Activated T-cell treated with anti-CD3 and anti-CD28 coated beads, Interleukin-2, amount 50 U/mL, for 48 hours (primary cell): ENCODE measurements around the gene LPP.
A peak's percentile ranks its signal among the peaks of the same experiment; 100 is the strongest.

Source experiments
- DNase-seq, 2 experiments: peaks; one replicate each; pipeline ENCODE4 v3.0.0-alpha.2; 2020

LPP gene

DNA sequence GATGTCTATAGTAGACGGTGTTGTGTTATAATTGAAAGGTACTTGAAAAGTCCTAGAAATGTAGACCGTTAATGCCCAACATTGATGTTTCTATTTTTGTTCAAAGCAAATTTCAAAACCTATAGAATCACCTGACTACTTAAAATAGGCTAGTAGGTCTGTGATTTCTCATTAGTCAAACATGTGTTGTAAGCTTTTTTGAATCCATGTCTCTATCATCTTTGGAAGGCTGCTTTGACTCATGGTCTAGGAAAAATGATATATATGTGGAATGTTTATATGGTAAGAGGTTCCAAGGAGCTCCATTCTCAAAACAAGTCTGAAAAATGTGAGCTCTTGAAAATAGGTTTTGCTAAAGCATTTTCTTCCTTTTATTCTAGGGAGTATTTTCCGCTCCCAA is 375.3 kb downstream of the LPP start:
- DNase-seq: no peak

DNA sequence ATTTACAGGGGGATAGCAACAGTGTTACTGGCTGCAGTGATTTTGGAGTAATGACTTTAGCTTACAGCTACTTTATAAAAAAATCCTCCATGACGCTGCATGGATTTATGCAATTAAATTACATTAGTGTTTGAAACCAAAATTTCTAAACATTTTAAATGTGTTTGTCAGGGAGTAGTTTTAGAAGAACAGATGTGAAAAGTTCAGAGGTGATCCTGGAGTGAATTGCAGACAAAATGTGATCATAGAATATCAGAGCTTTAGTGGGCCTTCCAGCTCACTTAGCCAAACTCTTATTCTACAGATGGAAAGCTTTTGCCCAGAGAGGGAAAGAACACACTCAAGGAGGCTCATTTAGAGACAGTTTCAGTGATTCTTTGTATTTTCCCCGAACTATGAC is 376.3 kb downstream of the LPP start:
- no peak for DNase-seq

DNA sequence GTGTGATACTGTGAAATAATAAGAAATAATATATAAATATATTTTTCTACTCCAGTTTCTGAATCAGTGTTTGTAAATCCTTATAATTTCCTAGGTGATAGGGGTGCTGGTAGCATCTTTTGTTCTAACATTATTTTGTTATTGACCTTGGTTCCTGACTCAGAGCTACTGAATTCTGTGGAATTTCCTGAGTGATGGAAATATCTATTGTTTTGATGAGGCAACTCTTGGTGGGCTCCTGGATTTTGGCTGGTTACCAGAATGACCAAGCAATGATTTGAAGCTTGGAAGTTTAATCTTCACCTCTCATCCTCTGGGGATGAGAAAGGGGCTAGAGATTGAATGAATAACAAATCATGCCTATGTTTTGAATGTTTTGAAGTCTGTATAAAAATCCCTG is 377.3 kb downstream of the LPP start:
- DNase-seq: no peak

DNA sequence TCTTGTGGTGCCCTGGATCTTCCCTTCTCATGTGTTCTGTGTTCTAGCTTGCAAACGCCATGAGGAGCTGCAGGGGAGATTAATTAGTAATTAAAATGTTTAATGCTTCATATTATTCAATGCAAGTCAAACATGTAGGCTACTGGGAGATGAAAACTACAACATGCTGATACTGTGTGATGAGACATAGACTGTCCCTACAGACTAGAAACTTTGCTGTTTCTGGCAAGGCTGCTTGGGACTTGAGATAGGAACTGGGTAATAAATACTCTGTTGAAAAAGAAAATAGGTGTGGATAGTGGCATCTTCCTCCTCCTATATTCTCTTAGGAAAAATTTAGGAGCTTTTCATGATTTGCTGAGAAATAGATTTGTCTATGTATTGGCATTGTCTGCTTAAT is 379.2 kb downstream of the LPP start:
- no peak for DNase-seq

DNA sequence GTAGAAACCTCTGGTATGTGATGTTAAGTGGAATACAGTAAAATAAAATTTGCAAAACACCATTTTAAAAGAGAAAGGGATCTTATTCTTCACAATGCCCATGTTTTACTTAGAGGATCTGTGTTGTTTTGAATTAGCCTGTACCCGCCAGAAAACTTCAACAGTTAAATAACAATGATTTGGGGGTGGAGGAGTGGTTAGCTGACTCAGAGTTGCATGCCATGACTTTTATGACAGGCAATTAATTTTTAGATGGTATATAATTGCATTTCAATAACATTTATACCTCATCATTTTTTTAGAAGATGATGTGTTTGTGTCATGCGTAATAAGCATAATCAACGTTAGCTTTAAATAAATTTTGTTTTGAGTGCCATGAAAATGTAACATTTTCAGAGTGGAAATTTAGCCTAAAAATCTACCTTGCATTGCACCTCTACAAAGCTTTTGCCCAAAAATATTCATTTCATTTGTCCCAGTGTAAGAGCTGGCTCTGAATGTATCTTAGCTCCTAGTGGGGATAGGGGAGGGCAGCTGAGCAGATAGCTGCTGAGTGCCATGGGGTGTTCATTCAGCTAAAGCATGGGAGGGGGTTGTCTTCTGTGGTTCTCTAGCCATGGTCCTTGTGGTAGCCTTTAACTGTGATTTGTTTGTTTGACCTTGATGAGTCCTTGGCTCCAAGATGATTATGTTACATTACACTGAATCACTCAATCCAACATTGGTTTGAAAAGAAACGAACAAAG is 379.8 kb downstream of the LPP start:
- no peak for DNase-seq

DNA sequence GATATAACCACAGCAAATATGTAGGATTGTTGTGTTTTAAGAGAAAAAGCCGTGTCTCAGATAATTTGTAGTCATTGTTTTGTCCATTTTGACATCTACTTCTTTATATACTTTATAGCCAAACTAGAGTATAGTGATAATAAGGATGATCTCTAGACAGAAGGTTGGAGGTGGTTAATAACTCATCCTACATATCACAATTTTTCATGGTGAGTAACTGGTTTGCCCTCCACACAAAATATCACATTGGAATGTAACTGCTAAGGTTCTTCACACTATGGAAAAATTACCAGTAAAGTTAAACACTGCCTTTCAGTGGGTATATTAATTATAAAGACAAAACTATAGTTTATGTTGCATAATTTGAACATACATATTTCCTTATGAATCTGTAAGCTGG is 380.7 kb downstream of the LPP start:
- DNase-seq: no peak

DNA sequence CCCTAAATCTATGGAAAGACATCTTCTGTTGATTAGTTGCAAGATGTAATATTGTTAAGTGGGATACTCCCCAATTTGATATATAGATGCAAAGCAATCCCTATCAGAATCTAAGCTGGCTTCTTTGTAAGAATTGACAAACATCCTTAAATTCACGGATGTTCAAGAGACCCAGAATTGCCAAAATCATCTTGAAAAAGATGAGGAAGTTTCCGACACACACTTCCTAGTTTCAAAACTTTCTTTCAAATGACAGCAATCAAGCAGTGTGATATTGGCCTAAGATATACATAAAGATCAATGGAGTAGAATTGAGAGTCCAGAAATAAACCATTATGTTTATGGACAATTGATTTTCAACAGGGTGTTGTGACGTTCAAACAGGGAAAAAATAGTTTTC is 383.6 kb downstream of the LPP start:
- no peak for DNase-seq

DNA sequence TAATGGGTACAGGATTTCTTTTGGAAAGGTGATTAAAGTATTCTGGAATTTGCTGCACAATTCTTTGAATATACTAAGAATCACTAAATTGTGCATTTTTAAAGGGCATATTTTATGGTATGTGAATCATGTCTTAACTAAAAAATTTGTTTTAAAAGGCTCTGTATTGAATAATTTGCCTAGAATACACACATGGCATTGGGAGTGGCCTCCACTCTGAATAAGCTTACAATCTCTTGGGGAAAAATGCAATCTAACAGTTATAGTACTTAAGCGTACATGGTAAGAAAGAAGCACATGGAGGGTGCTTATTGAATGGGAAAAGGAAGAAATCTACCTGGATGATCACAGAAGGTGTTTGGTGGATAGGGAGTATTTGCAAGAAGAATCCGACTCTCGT is 385.1 kb downstream of the LPP start:
- no peak for DNase-seq

DNA sequence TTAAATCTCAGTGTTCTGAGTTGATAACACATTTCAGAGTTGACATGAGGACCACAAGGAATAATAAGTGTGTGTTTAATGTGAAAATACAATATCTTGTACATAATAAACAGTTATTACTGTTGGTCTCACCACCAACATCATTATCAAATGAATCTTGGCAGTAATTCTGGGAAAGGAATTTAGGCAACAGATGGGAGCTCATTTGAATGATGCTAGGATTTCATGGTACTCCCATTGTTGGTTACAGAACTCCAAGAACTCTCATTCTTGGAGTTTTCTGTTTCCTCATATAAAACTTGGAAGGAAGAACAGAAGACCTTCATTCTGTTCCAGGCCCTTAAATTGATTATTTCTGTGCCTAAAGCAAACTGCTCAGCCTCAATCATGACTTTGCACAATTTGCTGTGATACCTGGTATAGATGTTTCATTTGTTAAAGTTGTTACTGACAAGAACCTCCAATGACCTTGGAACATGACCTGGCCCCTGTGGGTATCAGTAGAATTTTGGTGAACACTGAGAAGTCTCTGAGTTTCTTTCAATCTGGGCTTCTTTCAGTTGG is 385.8 kb downstream of the LPP start:
- DNase-seq: no peak

DNA sequence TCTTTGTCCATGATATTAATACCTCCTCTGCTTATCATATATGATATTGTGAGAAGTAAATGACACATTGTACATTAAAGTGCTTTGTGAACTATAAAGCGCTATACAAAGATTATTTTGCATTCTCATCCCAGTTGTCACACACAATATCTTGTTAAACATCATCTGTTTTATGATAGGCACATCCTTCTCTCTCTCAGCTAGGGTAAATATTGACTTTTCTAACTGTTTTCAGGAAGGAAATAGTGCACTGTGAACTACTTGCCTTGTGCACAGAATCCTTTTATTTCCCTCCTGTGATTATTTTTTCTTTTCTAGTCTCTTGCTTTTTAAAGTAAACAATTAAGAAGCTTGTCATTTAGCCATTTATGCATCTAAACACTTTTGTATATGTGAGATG is 388.2 kb downstream of the LPP start:
- no peak for DNase-seq

DNA sequence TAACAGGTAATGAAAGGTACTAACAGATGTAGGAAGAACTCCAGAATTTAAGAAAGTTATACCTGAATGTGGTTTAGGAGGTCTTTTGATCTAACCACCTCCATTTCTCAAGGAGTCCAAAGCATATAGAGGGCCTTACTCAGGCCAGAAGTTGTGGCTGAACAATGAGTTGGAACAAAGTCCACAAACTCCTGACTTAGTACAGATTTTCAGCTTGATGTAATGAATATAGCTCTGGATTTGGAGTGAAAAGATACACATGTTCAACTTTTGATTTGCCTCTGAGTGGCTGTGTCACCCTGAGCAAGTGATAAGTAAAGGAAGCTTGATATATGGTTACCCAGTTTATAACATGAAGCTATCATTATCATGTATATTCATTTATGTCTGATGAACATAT is 390.1 kb downstream of the LPP start:
- no peak for DNase-seq

DNA sequence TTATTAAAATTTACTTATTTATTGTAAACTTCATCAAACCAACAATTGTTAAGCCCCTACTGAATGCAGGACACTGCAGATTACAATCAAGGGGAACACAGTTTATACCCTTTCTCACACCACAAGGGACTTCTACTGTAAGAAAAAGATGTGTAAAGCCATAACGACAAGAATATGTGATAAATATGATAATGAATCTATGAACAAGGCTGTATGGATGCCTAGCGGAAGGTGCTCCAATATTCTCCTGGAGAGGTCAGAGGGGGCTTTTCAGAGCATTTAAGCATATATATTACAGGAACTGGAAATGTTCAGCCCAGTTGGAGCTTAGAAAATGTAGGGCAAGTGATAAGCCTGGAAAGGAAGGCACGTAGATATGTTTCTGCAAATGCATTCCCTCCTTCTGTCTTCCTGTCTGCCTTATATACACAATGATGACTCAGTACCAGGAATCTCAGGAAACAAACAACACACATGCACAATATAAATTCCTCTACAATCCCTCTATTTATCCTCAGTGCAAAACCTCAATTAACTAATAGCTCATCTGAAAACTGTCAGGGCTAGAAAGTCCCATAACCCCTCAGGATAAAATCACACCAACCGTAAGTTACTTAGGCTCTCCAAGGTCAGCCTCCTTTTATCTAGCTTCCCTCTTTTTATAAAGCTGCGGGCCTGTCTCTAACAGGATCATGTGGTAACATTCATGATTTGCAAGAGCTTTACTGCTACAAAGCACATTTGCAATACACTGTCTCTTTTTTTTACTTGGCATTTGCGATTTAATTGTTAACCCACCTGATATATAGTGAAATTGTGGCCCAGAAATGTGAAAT is 393.1 kb downstream of the LPP start:
- no peak for DNase-seq

DNA sequence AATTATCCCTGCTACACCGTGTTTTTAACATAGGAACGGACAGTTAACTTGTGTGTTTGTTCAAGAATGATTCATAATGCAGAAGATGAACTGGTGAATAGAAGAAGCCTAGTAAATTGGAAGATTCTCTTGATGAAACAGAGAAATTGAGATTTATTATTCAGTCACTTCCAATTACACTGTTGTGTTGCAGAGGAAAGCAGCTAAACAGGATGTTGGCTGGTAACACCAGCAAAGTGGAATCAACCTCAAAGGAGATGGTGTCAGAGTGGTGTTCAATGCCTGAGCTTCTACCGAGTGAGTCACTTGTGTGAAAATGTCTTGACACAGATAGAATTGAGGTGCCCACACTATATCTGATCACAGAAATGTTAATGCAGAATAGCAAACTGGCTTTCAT is 399.6 kb downstream of the LPP start:
- DNase-seq: peak in 1 of 2 experiments; percentile 19

DNA sequence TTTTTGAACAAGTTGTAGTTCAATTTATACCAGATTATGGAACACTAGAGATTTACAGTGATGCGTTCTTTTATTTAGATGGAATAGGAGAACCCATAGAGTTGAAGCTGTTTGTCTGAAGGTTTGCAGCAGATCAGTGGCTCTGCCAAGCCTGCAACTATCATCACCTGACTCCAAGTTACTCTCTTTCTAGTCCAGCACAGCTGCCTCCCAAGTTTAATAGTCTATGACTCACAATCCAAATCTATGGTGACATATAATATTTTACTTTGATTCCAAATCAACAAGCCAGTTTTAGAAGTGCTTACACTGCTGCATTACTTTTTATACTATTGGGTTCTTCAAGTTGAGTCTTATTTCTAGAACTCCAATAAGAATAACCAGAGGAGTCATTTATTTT is 400.4 kb downstream of the LPP start:
- DNase-seq: no peak

DNA sequence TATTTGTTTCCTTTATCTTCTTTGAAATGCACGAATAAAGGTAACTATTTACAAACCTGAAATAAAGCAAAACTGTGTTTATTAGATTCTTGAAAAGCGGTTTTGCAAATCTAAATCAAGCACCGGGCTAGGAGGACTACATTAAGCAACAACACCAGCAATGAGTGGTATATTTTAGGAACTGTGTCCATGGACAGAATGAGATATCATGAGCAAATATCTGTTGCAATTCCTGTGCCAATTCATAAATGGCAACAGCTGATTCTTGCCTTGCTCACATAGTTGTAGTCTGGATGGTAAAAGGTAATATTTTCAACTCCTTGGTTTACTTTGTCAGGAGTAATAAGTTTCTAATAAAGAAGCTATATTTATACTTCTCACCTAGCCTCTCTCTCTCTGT is 403.3 kb downstream of the LPP start:
- DNase-seq: no peak

DNA sequence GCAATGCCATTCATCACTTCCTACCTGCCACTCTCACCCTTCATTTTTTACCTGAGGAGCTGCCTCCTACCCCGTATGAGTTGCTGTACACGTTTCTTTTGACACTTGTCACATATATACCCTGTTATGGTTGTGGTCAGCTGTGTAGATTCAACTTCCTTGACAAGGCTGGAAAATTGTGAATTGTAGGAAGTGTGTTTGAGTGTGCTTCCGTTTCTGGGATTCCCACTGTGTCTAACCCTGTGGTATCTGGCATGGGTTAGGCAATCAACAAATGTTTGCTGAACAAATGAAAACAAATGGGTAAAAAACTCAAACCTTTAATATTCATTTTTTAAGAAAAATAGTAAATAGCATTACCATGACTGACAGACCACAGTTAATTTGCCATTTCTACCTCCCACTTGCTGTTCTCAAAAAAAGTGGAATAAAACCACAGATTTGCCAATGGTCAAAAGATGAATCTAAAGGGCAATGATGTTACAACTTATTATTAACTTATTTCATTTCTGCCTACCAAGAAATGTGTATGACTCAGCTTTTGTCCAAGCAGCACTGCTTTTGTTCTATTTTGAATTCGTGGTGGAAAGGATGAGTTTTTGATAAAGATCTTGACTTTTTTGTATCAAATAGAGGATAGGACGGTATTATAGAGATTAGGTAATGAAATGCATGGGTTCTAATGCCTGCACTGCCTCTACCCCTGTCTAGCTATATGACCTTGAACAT is 404.6 kb downstream of the LPP start:
- no peak for DNase-seq

DNA sequence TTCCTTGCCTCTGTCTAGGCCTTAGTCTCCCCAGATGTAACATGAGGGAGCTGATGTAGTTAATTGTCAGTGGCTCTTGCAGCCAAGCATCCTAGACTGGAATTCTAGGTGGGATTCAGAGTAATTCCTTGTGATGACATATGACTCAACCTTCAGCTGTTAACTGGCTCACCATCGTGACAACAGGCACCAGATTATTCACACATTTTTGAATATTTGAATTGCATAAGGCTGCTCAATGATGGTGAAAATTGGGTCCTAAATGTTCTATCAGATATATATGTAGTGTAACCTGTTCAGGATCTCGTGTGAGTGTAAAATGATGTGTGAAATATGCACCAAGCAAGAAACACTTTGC is 405.1 kb downstream of the LPP start:
- DNase-seq: no peak

DNA sequence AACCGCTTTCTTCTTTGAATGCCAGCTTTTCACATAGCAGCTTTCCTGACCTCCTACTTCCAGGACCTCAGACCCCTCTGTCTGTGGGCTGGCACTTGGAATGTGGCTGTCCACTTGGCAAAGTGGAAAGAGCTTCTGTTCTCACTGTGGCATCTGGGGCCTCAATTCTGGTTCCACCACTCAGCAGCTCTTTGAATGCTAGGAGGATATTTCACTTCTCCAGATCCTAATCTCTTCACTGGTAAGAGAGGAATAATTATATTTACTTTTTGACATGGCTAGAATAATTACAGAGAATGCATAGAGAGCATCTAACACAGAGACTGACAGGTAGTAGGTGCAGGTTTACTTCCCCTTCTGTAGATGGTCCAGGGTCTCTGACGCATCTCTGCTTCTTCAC is 405.9 kb downstream of the LPP start:
- DNase-seq: no peak

DNA sequence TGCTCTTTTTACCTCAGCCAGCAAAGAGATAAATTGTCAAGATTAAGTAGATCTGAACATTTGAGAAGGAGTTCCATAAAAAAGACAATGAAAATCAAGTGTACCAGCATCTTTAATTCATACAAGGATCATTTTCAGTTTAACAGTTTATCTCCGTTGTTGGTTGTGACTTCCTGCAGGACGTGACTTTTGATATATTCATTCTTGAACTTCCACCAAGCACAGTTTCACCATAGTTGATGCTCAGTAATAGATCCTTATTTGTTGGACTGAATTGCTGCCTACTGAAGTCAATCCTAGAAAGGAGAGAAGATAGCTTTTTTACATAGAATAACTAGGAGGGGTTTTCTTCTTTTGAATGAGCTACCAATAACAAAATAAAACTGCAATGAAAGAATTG is 408.2 kb downstream of the LPP start:
- no peak for DNase-seq

DNA sequence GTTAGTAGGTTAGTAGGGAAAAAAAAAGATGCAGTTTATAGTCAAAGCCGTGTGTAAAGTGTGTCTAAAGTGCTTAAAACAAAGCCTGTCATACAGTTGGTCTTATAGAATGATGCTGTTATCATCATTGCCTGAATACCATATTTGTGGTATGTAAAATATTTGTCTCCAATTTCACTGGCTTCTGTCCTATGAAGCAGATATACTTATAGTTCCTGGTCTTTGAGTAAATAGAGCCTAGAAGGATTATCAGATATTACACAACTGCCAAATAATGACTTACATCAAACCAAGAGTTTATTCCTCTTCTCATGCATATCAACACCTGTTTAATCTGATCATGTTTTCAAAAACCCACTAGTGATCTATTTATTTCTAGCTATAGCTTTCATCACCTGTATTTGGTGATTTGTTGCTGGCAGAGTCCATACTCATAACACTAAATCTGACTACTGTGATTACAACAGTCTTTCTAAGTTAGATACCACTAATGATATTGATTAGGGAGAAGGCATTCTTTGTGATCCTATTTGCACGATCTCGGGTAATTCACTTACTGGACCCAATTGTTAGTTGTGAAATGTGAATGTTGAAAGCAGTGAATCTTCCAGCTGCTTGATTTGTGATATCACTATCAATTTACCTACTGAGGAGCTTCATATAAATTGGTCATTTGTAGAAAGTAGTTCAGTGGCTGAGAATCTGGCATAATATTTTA is 413.7 kb downstream of the LPP start:
- no peak for DNase-seq

DNA sequence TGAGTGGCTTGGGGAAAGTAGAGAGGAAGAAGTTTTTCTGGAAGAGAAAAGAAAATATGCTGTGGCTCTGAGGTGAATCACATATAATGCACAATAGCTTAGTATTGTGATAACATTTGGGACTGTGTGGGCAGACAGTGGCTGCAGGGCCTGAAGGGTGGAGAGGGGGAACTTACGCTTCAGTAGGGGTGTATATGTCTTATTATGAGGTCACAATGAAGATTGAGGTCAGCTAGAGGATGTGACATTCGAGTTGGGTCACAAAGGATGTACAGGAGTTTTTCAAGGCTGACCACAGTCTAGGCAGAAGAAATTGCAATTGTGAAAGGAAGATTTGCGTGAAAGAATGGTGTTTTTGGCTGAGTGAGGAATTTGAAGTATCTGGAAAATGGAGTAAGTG is 414.8 kb downstream of the LPP start:
- DNase-seq: no peak

DNA sequence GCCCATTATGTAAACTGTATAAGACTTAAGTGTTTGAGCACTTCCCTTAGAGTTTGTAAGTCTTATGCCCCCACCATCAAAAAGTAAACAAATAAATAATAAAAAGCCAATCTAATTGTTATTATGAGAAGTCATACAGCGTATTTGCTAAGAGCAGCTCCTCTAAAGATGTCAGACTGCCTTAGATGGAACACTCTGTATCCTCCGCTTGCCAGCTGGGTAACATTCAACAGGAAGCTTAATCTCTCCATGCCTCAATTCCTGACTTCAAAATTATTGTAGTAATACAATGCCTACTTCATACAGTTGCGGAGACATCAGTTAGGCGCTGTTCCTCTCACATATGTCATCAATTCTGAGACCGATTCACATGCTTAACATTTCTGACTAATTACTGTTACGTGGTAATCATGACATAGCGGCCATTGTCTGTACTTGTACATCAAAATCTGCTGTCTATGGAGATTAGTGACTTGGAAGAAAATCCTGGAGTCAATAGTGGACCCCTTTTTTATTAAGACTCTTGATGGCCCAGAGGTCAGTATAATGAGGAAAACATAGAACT is 417.7 kb downstream of the LPP start:
- DNase-seq: no peak
